Lower leg skin (tissue), 3 donors: ENCODE measurements around the gene EPB41L2.

Experiments used
- CTCF ChIP-seq, 3 donors: fragments of 450-650 bp; IDR thresholded peaks; one replicate each; pipeline ENCODE4 v1.5.1; 2016; ENCODE audit warnings: antibody characterized with exemption in 3 of 3, mild to moderate bottlenecking in 3 of 3, moderate library complexity in 2 of 3
- POLR2A ChIP-seq, 2 donors: fragments of 450-650 bp; IDR thresholded peaks; one replicate each; pipeline ENCODE4 v1.6.1; 2016 to 2017; ENCODE audit warnings: antibody characterized with exemption in 2 of 2, mild to moderate bottlenecking in 1 of 2, moderate library complexity in 1 of 2

- TF ChIP-seq POLR2A (IDR thresholded peaks at IDR 0.05) (no peak), CTCF (IDR thresholded peaks at IDR 0.05) (no peak)
These were observed 30.3 kb upstream of the EPB41L2 start for GRCh38 chr6:131093334-131093733.
